HFF-Myc (cell line): ENCODE measurements around the gene PARN.

Experiments
- DNase-seq: peaks from one replicate; pipeline ENCODE4 v3.0.0-alpha.2; 2011; ENCODE audit warnings: low read depth; ENCODE audit errors: extremely low read depth
- H3K4me3 ChIP-seq: replicated peaks from 2 replicates; pipeline ENCODE4 v1.5.1; 2011; ENCODE audit warnings: low read depth, mild to moderate bottlenecking, control low read depth, low read length
- CTCF ChIP-seq: IDR thresholded peaks from 2 replicates; pipeline ENCODE4 v1.5.1; 2012; ENCODE audit warnings: mild to moderate bottlenecking, low read depth, low read length, control low read depth; ENCODE audit errors: missing control alignments

The PARN gene

GRCh38 chr16:14524979-14525378, 105.1 kb downstream of the PARN start:
- no peak for TF ChIP-seq CTCF
- DNase-seq, result no peak
- no peak overlapping the region for H3K4me3 ChIP-seq

GRCh38 chr16:14523632-14524031, 106.4 kb downstream of the PARN start:
- no peak for TF ChIP-seq CTCF
- no peak for DNase-seq
- no peak overlapping the region for H3K4me3 ChIP-seq

GRCh38 chr16:14522671-14523070, 107.4 kb downstream of the PARN start:
- H3K4me3 ChIP-seq, result no peak overlapping the region
- no peak for DNase-seq
- TF ChIP-seq CTCF, result no peak

- DNase-seq, result no peak
- TF ChIP-seq CTCF, result no peak
Measured at GRCh38 chr16:14520753-14521152, 109.3 kb downstream of the PARN start.

GRCh38 chr16:14514967-14515366, 115.1 kb downstream of the PARN start:
- no peak overlapping the region for H3K4me3 ChIP-seq
- no peak for TF ChIP-seq CTCF
- no peak for DNase-seq

More at GRCh38 chr16:14520753-14521152, 109.3 kb downstream of the PARN start:
- H3K4me3 ChIP-seq, result no peak overlapping the region

GRCh38 chr16:14513389-14514107, 116.5 kb downstream of the PARN start:
- H3K4me3 ChIP-seq, result no peak overlapping the region
- TF ChIP-seq CTCF, result no peak
- DNase-seq, result no peak

- no peak for DNase-seq
- TF ChIP-seq CTCF, result no peak
- no peak overlapping the region for H3K4me3 ChIP-seq
Measured at GRCh38 chr16:14511800-14512135, 118.3 kb downstream of the PARN start.
